Measurements from ENCODE around the gene IQCE.

Gene IQCE

GRCh38 chr7:2646680-2647571 lies 88.1 kb downstream of the IQCE start:
- TF ChIP-seq ZNF274 (IDR thresholded peaks at IDR 0.05; ENCODE audit: low read depth, low read length) = no peak
- no peak for TF ChIP-seq YY1 (IDR thresholded peaks at IDR 0.05; ENCODE audit: insufficient read depth, insufficient read length)
- no peak for TF ChIP-seq SUZ12 (IDR thresholded peaks at IDR 0.05; ENCODE audit: extremely low read depth, insufficient read depth, insufficient read length)
- Histone ChIP-seq H3K27me3 (ENCODE audit: insufficient read depth, insufficient read length) (no peaks in the 10 kb centered on the region), H3K9me3 (ENCODE audit: insufficient read depth, low read length) (no peaks in the 10 kb centered on the region), H3K9ac (ENCODE audit: insufficient read length, low read depth) (no peak overlapping the region), H3K4me1 (ENCODE audit: insufficient read depth, insufficient read length) (peaks cover 37% of the 10 kb centered on the region), H3K4me3 (ENCODE audit: insufficient read length, low read depth) (no peak overlapping the region), H3K36me3 (ENCODE audit: insufficient read depth, insufficient read length, low read length) (peaks cover 71% of the 10 kb centered on the region)
- no peak for DNase-seq (ENCODE audit: low read depth, low spot score)

GRCh38 chr7:2647594-2648172 lies 88.9 kb downstream of the IQCE start:
- Histone ChIP-seq H3K4me3 (ENCODE audit: insufficient read length, low read depth) (no peak overlapping the region), H3K9me3 (ENCODE audit: insufficient read depth, low read length) (no peaks in the 10 kb centered on the region), H3K4me1 (ENCODE audit: insufficient read depth, insufficient read length) (peaks cover 38% of the 10 kb centered on the region), H3K9ac (ENCODE audit: insufficient read length, low read depth) (no peak overlapping the region), H3K27me3 (ENCODE audit: insufficient read depth, insufficient read length) (no peaks in the 10 kb centered on the region), H3K36me3 (ENCODE audit: insufficient read depth, insufficient read length, low read length) (peaks cover 79% of the 10 kb centered on the region)
- no peak for DNase-seq (ENCODE audit: low read depth, low spot score)
- no peak for TF ChIP-seq ZNF274 (IDR thresholded peaks at IDR 0.05; ENCODE audit: low read depth, low read length)
- TF ChIP-seq SUZ12 (IDR thresholded peaks at IDR 0.05; ENCODE audit: extremely low read depth, insufficient read depth, insufficient read length) = no peak
- TF ChIP-seq YY1 (IDR thresholded peaks at IDR 0.05; ENCODE audit: insufficient read depth, insufficient read length) = no peak

- TF ChIP-seq SUZ12 (IDR thresholded peaks at IDR 0.05; ENCODE audit: extremely low read depth, insufficient read depth, insufficient read length) (no peak), ZNF274 (IDR thresholded peaks at IDR 0.05; ENCODE audit: low read depth, low read length) (no peak), YY1 (IDR thresholded peaks at IDR 0.05; ENCODE audit: insufficient read depth, insufficient read length) (no peak)
- H3K9ac ChIP-seq (ENCODE audit: insufficient read length, low read depth) = no peak overlapping the region
Observed at GRCh38 chr7:2649139-2649838, 90.5 kb downstream of the IQCE start.

DNA sequence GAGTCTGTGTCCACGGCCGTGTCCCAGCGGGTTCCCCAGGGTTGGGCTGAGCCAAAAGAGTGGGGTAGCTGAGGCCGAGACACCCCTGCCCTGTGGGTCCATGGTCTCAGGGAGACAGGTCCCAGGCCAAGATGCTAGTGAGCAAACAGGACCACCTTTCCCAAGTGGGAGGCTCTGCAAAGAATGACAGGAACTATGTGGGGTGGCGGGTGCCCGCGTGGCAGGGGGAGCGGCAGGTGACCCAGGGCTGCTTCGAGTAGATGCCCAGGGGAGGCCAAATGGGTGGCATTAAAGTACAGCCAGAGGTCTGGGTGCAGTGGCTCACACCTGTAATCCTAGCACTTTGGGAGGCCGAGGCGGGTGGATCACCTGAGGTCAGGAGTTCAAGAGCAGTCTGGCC lies 91.2 kb downstream of the IQCE start:
- Histone ChIP-seq H3K9ac (ENCODE audit: insufficient read length, low read depth) (no peak overlapping the region), H3K27me3 (ENCODE audit: insufficient read depth, insufficient read length) (no peaks in the 10 kb centered on the region), H3K4me3 (ENCODE audit: insufficient read length, low read depth) (no peak overlapping the region), H3K4me1 (ENCODE audit: insufficient read depth, insufficient read length) (peaks cover 26% of the 10 kb centered on the region), H3K36me3 (ENCODE audit: insufficient read depth, insufficient read length, low read length) (peaks cover 80% of the 10 kb centered on the region), H3K9me3 (ENCODE audit: insufficient read depth, low read length) (no peaks in the 10 kb centered on the region)
- TF ChIP-seq YY1 (IDR thresholded peaks at IDR 0.05; ENCODE audit: insufficient read depth, insufficient read length) (no peak), SUZ12 (IDR thresholded peaks at IDR 0.05; ENCODE audit: extremely low read depth, insufficient read depth, insufficient read length) (no peak), ZNF274 (IDR thresholded peaks at IDR 0.05; ENCODE audit: low read depth, low read length) (no peak)
- DNase-seq (ENCODE audit: low read depth, low spot score) = no peak

More at GRCh38 chr7:2649139-2649838, 90.5 kb downstream of the IQCE start:
- H3K4me3 ChIP-seq (ENCODE audit: insufficient read length, low read depth) = no peak overlapping the region
- no peaks in the 10 kb centered on the region for H3K27me3 ChIP-seq (ENCODE audit: insufficient read depth, insufficient read length)
- H3K36me3 ChIP-seq (ENCODE audit: insufficient read depth, insufficient read length, low read length) = peaks cover 81% of the 10 kb centered on the region
- peaks cover 32% of the 10 kb centered on the region for H3K4me1 ChIP-seq (ENCODE audit: insufficient read depth, insufficient read length)
- DNase-seq (ENCODE audit: low read depth, low spot score) = no peak
- H3K9me3 ChIP-seq (ENCODE audit: insufficient read depth, low read length) = no peaks in the 10 kb centered on the region

- no peak for DNase-seq (ENCODE audit: low read depth, low spot score)
- H3K9me3 ChIP-seq (ENCODE audit: insufficient read depth, low read length) = no peaks in the 10 kb centered on the region
- peaks cover 21% of the 10 kb centered on the region for H3K4me1 ChIP-seq (ENCODE audit: insufficient read depth, insufficient read length)
- TF ChIP-seq ZNF274 (IDR thresholded peaks at IDR 0.05; ENCODE audit: low read depth, low read length) = no peak
- TF ChIP-seq SUZ12 (IDR thresholded peaks at IDR 0.05; ENCODE audit: extremely low read depth, insufficient read depth, insufficient read length) = no peak
- TF ChIP-seq YY1 (IDR thresholded peaks at IDR 0.05; ENCODE audit: insufficient read depth, insufficient read length) = no peak
- H3K36me3 ChIP-seq (ENCODE audit: insufficient read depth, insufficient read length, low read length) = peaks cover 84% of the 10 kb centered on the region
- H3K27me3 ChIP-seq (ENCODE audit: insufficient read depth, insufficient read length) = no peaks in the 10 kb centered on the region
- H3K4me3 ChIP-seq (ENCODE audit: insufficient read length, low read depth) = no peak overlapping the region
- no peak overlapping the region for H3K9ac ChIP-seq (ENCODE audit: insufficient read length, low read depth)
Observed at GRCh38 chr7:2650451-2650850, 91.7 kb downstream of the IQCE start.

DNA sequence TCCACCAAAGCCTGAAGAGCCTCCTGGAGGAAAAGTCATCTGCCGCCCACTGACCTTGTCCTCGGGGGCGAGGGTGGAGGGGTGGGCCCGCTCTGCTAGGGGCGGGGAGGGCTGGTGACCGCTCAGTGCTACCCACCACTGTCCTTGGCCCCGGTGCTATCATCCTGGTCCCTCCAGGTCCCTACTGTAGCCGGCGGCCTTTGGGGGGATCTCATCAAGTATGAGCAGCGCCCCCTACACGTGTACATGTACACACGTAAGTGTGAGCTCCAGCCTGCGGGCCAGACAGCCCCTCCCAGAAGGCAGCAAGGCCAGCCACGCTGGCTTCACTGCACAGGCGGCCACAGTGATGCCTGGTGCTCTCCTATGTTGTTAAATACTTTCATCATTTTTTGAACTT lies 92.6 kb downstream of the IQCE start:
- Histone ChIP-seq H3K4me1 (ENCODE audit: insufficient read depth, insufficient read length) (peaks cover 16% of the 10 kb centered on the region), H3K4me3 (ENCODE audit: insufficient read length, low read depth) (no peak overlapping the region), H3K9me3 (ENCODE audit: insufficient read depth, low read length) (no peaks in the 10 kb centered on the region), H3K27me3 (ENCODE audit: insufficient read depth, insufficient read length) (no peaks in the 10 kb centered on the region), H3K9ac (ENCODE audit: insufficient read length, low read depth) (no peak overlapping the region), H3K36me3 (ENCODE audit: insufficient read depth, insufficient read length, low read length) (peaks cover 88% of the 10 kb centered on the region)
- TF ChIP-seq YY1 (IDR thresholded peaks at IDR 0.05; ENCODE audit: insufficient read depth, insufficient read length) = no peak
- no peak for TF ChIP-seq ZNF274 (IDR thresholded peaks at IDR 0.05; ENCODE audit: low read depth, low read length)
- no peak for TF ChIP-seq SUZ12 (IDR thresholded peaks at IDR 0.05; ENCODE audit: extremely low read depth, insufficient read depth, insufficient read length)
- DNase-seq (ENCODE audit: low read depth, low spot score) = no peak
